H9 (cell line): ENCODE data around the gene C2orf81. TPM values are rescaled to one million over a fixed set of nuclear protein-coding genes. Genes with fewer than 3 reads are reported as not detected.

Experiments
- DNase-seq: peaks from one replicate; pipeline ENCODE4 v3.0.0-alpha.2; 2017
- H2AFZ ChIP-seq: one replicate; pipeline ENCODE4 v1.6.1; 2013; ENCODE audit warnings: mild to moderate bottlenecking, low read length, control low read depth, moderate library complexity
- H2AK5ac ChIP-seq: 2 replicates; pipeline ENCODE4 v1.6.1; 2013; ENCODE audit warnings: low read length, control low read depth, mixed read lengths; ENCODE audit not compliant: insufficient read length
- H2BK120ac ChIP-seq: one replicate; pipeline ENCODE4 v1.6.1; 2013; ENCODE audit warnings: low read depth, mild to moderate bottlenecking, low read length, control low read depth, inconsistent platforms; ENCODE audit not compliant: poor library complexity, severe bottlenecking
- H2BK12ac ChIP-seq: 2 replicates; pipeline ENCODE4 v1.6.1; 2013; ENCODE audit warnings: low read length, control low read depth, mixed read lengths, low read depth; ENCODE audit not compliant: insufficient read length
- H2BK15ac ChIP-seq: 2 replicates; pipeline ENCODE4 v1.6.1; 2013; ENCODE audit warnings: low read depth, low read length, control low read depth
- H2BK20ac ChIP-seq: one replicate; pipeline ENCODE4 v1.6.1; 2013; ENCODE audit warnings: low read depth, mild to moderate bottlenecking, low read length, control low read depth, inconsistent platforms; ENCODE audit not compliant: poor library complexity, severe bottlenecking
- H2BK5ac ChIP-seq: 2 replicates; pipeline ENCODE4 v1.6.1; 2013; ENCODE audit warnings: low read length, control low read depth, mixed read lengths; ENCODE audit not compliant: insufficient read length
- H3K14ac ChIP-seq: 2 replicates; pipeline ENCODE4 v1.6.1; 2013; ENCODE audit warnings: low read length, control low read depth; ENCODE audit not compliant: insufficient read depth
- H3K18ac ChIP-seq: 2 replicates; pipeline ENCODE4 v1.6.1; 2013; ENCODE audit warnings: low read depth, mild to moderate bottlenecking, mixed read lengths, low read length, control low read depth; ENCODE audit not compliant: insufficient read length
- H3K23ac ChIP-seq: 2 replicates; pipeline ENCODE4 v1.6.1; 2013; ENCODE audit warnings: low read length, control low read depth, mixed read lengths, low read depth; ENCODE audit not compliant: insufficient read length
- H3K23me2 ChIP-seq: 2 replicates; pipeline ENCODE4 v1.6.1; 2013; ENCODE audit warnings: low read depth, mild to moderate bottlenecking, mixed read lengths, low read length, control low read depth; ENCODE audit not compliant: insufficient read length, poor library complexity, severe bottlenecking
- H3K27ac ChIP-seq: 2 replicates; pipeline ENCODE4 v1.5.1; 2013; ENCODE audit warnings: low read length, control low read depth, mixed read lengths, low read depth; ENCODE audit not compliant: insufficient read length
- H3K27me3 ChIP-seq: 2 replicates; pipeline ENCODE4 v1.6.1; 2013; ENCODE audit warnings: low read length, control low read depth, inconsistent platforms; ENCODE audit not compliant: insufficient read depth
- H3K4ac ChIP-seq: 2 replicates; pipeline ENCODE4 v1.6.1; 2013; ENCODE audit warnings: low read depth, mild to moderate bottlenecking, control low read depth, inconsistent platforms, low read length, moderate library complexity
- H3K4me1 ChIP-seq: 2 replicates; pipeline ENCODE4 v1.6.1; 2013; ENCODE audit warnings: low read length, control low read depth, inconsistent platforms; ENCODE audit not compliant: insufficient read depth
- H3K4me2 ChIP-seq: 2 replicates; pipeline ENCODE4 v1.6.1; 2013; ENCODE audit warnings: low read length, control low read depth, mixed read lengths; ENCODE audit not compliant: insufficient read length, insufficient read depth
- H3K56ac ChIP-seq: 2 replicates; pipeline ENCODE4 v1.6.1; 2013; ENCODE audit warnings: low read depth, mild to moderate bottlenecking, mixed read lengths, low read length, control low read depth; ENCODE audit not compliant: insufficient read length
- H3K79me1 ChIP-seq: 2 replicates; pipeline ENCODE4 v1.6.1; 2013; ENCODE audit warnings: low read depth, mild to moderate bottlenecking, moderate library complexity, low read length, control low read depth, inconsistent platforms; ENCODE audit not compliant: insufficient read depth, poor library complexity, severe bottlenecking
- H3K79me2 ChIP-seq: 2 replicates; pipeline ENCODE4 v1.6.1; 2013; ENCODE audit warnings: low read length, control low read depth, inconsistent platforms; ENCODE audit not compliant: insufficient read depth
- H3K9ac ChIP-seq: 2 replicates; pipeline ENCODE4 v1.6.1; 2013; ENCODE audit warnings: low read length, control low read depth, mixed read lengths; ENCODE audit not compliant: insufficient read length; ENCODE audit errors: extremely low read depth
- H3K9me3 ChIP-seq: one replicate; pipeline ENCODE4 v1.6.1; 2013; ENCODE audit warnings: low read depth, low read length, inconsistent platforms; ENCODE audit not compliant: control insufficient read depth
- H3T11ph ChIP-seq: one replicate; pipeline ENCODE4 v1.6.1; 2013; ENCODE audit warnings: mild to moderate bottlenecking, low read length, control low read depth, inconsistent platforms
- H4K20me1 ChIP-seq: one replicate; pipeline ENCODE4 v1.6.1; 2013; ENCODE audit not compliant: control insufficient read depth, insufficient read length, insufficient read depth
- H4K5ac ChIP-seq: 2 replicates; pipeline ENCODE4 v1.6.1; 2013; ENCODE audit warnings: low read depth, mild to moderate bottlenecking, mixed read lengths, low read length, control low read depth; ENCODE audit not compliant: insufficient read length
- H4K8ac ChIP-seq: replicated peaks from 2 replicates; pipeline ENCODE4 v1.6.1; 2013; ENCODE audit warnings: low read length, control low read depth, mixed read lengths, low read depth; ENCODE audit not compliant: insufficient read length
- H4K91ac ChIP-seq: 2 replicates; pipeline ENCODE4 v1.6.1; 2013; ENCODE audit warnings: low read depth, mild to moderate bottlenecking, moderate library complexity, mixed read lengths, low read length, control low read depth; ENCODE audit not compliant: insufficient read length
- H3K27ac Mint-ChIP-seq, 3 experiments: 2 replicates in 2 of 3; 3 replicates in 1 of 3; pipeline ENCODE4 v1.8.0; 2020 to 2021; ENCODE audit warnings: mixed read lengths in 3 of 3, mild to moderate bottlenecking in 1 of 3, moderate library complexity in 1 of 3
- H3K27me3 Mint-ChIP-seq: 2 replicates; pipeline ENCODE4 v1.8.0; 2021; ENCODE audit warnings: low read depth, mild to moderate bottlenecking, moderate library complexity, mixed read lengths
- H3K36me3 Mint-ChIP-seq, 3 experiments: 2 replicates in 2 of 3; 3 replicates in 1 of 3; pipeline ENCODE4 v1.8.0; 2020 to 2021; ENCODE audit warnings: low read depth in 3 of 3, mixed read lengths in 3 of 3; ENCODE audit not compliant: insufficient read depth in 1 of 3
- H3K4me1 Mint-ChIP-seq, 2 experiments: 2 replicates each; pipeline ENCODE4 v1.8.0; 2020; ENCODE audit warnings: mixed read lengths in 2 of 2
- H3K4me3 Mint-ChIP-seq, 2 experiments: 2 replicates in 1 of 2; 3 replicates in 1 of 2; pipeline ENCODE4 v1.8.0; 2020 to 2021; ENCODE audit warnings: mild to moderate bottlenecking in 2 of 2, mixed read lengths in 2 of 2, moderate library complexity in 1 of 2
- H3K9me3 Mint-ChIP-seq, 2 experiments: 2 replicates in 1 of 2; 3 replicates in 1 of 2; pipeline ENCODE4 v1.8.0; 2020; ENCODE audit warnings: mild to moderate bottlenecking in 2 of 2, mixed read lengths in 2 of 2, moderate library complexity in 1 of 2
- CTCF ChIP-seq: fragments of 200-600 bp; sonication (generic); conservative IDR thresholded peaks from 3 replicates; pipeline ENCODE4 v1.8.0; 2021; ENCODE audit warnings: antibody characterized with exemption, mild to moderate bottlenecking
- WGBS: extraction: QIAGEN DNeasy Blood & Tissue Kit; methylation state at CpG from one replicate; pipeline ENCODE4 v1.1.7; 2013; ENCODE audit warnings: missing lambda C conversion rate, low lambda C conversion rate, mixed read lengths; ENCODE audit not compliant: insufficient read length; ENCODE audit errors: extremely low coverage; 5-methylcytosine and 5-hydroxymethylcytosine counted together
- total RNA-seq: library from RNA; stranded (reverse); gene quantifications from 2 replicates; pipeline ENCODE4 v1.2.1, GENCODE V29; 2021

Gene C2orf81
- total RNA-seq, 1 experiment from 2014 or later = 3.5 TPM

- Histone ChIP-seq H2BK5ac (no peak overlapping the region), H3K23me2 (peaks cover 18% of the 10 kb centered on the region), H4K91ac (no peak overlapping the region), H3K4ac (no peak overlapping the region; the same call in 1 of the 2 replicates), H3K4me2 (peak overlapping the region; percentile 97), H2BK120ac (no peak overlapping the region), H2AK5ac (no peak overlapping the region), H2BK15ac (no peak overlapping the region), H3K9ac (peak overlapping the region; percentile 92), H3T11ph (no peak overlapping the region), H3K23ac (no peak overlapping the region), H3K79me2 (no peaks in the 10 kb centered on the region), H4K5ac (no peak overlapping the region), H3K18ac (no peak overlapping the region), H4K8ac (no peak overlapping the region), H3K27me3 (no peaks in the 10 kb centered on the region), H4K20me1 (peaks cover 2% of the 10 kb centered on the region), H2BK20ac (no peak overlapping the region), H3K27ac (no peak overlapping the region), H2AFZ (no peak overlapping the region), H3K14ac (0 out of 2 replicates have a peak overlapping the region, but pooled peaks have one; percentile 82), H3K79me1 (no peaks in the 10 kb centered on the region), H2BK12ac (no peak overlapping the region), H3K4me1 (peaks cover 2% of the 10 kb centered on the region; the same call in 1 of the 2 replicates), H3K9me3 (no peaks in the 10 kb centered on the region), H3K56ac (no peak overlapping the region)
- no peaks in the 10 kb centered on the region for H3K27me3 Mint-ChIP-seq
- no CpG with 5 or more reads among the region's 10 CpGs for WGBS
- H3K36me3 Mint-ChIP-seq = peaks cover 10 to 29% (median 28%) of the 10 kb centered on the region in 3 experiments; a peak in 6 of 7 replicates
- H3K9me3 Mint-ChIP-seq = no peaks in the 10 kb centered on the region
- no peak for TF ChIP-seq CTCF
- H3K27ac Mint-ChIP-seq = peak overlapping the region; percentile 67 to 98 (median 98); a peak in 5 of 7 replicates
- H3K4me3 Mint-ChIP-seq = peak overlapping the region; percentile 96 to 97
- DNase-seq = no peak
- peaks cover 28 to 37% of the 10 kb centered on the region in 2 experiments for H3K4me1 Mint-ChIP-seq
These were observed 37.5 kb upstream of the C2orf81 start for GRCh38 chr2:74458938-74459363.
